ENCODE measurements around the gene SLC35G1. TPM values are rescaled to one million over a fixed set of nuclear protein-coding genes. Genes with fewer than 3 reads are reported as not detected.

Gene SLC35G1
- total RNA-seq, 1 donor from 2014 or later: 2.7 TPM

GRCh38 chr10:93875032-93875358, 18.8 kb upstream of the SLC35G1 start:
- no peak for DNase-seq (ENCODE audit: extremely low read depth, low read depth, low spot score)

GRCh38 chr10:93876381-93876780, 17.4 kb upstream of the SLC35G1 start:
- no peak for DNase-seq (ENCODE audit: extremely low read depth, low read depth, low spot score)

- DNase-seq (ENCODE audit: extremely low read depth, low read depth, low spot score): no peak
Measured at GRCh38 chr10:93879273-93879672, 14.5 kb upstream of the SLC35G1 start.

GRCh38 chr10:93894516-93895378, 969 bp downstream of the SLC35G1 start:
- DNase-seq (ENCODE audit: extremely low read depth, low read depth, low spot score): no peak

GRCh38 chr10:93897070-93897780, 3.4 kb downstream of the SLC35G1 start:
- DNase-seq (ENCODE audit: extremely low read depth, low read depth, low spot score): no peak

GRCh38 chr10:93899109-93899508, 5.3 kb downstream of the SLC35G1 start:
- no peak for DNase-seq (ENCODE audit: extremely low read depth, low read depth, low spot score)

DNA sequence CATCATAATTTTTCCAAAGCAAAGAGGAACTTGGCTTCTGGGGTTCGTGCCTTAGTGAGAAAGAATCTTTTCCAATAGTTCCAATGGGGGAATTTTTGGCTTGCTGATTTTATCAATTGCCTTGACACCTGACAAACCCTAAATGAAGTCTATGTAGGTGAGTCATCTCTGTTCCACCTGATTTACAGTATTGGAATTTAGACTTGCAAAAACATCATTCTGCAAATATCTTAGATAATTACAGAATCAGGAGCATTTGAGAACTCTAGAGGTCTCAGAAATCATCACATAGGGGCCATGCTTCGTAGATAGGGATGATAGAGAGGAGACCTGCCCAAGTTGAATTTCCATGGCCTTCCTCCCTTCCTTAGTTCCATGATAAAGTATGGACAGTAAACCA, 9.3 kb downstream of the SLC35G1 start:
- DNase-seq (ENCODE audit: extremely low read depth, low read depth, low spot score): no peak

DNA sequence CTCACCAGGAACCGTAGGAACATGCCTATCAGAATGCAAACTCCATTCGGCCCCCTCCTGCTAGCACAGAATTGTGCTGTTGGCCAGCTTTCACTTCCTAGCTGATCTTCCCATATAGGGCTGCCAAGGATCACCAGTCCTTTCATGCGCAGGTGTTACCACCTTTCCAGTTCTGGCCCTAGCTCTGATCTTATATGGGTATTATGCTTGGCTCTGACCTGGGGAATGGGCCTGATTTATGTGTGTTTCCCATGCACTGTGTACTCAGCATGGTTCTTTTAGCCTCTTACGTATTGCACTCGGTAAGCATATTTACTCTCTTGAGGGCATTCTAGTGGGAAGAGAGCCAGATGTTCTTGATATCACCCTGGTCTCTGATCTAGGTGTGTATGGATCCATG, 11.1 kb downstream of the SLC35G1 start:
- DNase-seq (ENCODE audit: extremely low read depth, low read depth, low spot score): no peak

- DNase-seq (ENCODE audit: extremely low read depth, low read depth, low spot score): no peak
Measured at GRCh38 chr10:93907059-93907458, 13.3 kb downstream of the SLC35G1 start.

DNA sequence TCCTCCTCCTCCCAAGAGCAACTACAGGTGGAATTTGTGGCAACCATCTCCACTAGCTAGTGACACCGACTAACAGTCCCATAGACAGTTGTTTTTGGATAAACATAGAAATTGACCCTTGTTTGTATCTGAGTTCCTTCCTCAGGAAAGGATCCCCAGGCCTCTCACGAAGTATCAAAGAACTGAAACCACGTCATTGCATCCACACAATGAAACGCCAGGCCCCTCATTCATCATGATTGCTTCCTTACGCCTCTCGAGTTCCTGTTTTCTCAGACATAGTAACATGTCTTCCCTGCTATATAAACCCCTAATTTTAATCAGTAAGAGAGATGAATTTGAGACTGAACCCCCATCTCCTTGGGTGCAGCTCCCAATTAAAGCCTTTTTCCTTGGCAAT, 18.1 kb downstream of the SLC35G1 start:
- DNase-seq (ENCODE audit: extremely low read depth, low read depth, low spot score): peak; percentile 22

GRCh38 chr10:93912444-93912843, 18.7 kb downstream of the SLC35G1 start:
- DNase-seq (ENCODE audit: extremely low read depth, low read depth, low spot score): no peak

- DNase-seq (ENCODE audit: extremely low read depth, low read depth, low spot score): no peak
Measured at GRCh38 chr10:93913706-93914105, 19.9 kb downstream of the SLC35G1 start.

DNA sequence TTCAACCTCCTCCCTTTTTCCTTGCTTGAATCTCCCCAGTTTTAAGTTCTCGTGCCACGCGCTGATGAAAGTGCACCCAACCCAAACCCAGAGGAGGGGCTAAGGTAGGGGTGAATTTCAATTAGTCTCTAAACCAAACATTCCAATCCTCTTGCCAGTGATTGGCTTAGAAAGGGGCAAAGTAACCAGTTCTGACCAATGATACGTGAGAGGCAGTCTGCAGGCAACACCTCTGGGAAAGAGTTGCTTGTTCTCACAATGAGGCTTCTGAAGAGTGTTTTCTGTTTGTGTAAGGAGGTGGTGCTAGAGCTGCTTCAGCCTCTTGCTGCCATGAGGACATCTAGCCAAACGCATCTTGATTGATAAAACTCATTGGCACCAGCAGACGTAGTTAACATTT, 21.8 kb downstream of the SLC35G1 start:
- DNase-seq (ENCODE audit: extremely low read depth, low read depth, low spot score): no peak

DNA sequence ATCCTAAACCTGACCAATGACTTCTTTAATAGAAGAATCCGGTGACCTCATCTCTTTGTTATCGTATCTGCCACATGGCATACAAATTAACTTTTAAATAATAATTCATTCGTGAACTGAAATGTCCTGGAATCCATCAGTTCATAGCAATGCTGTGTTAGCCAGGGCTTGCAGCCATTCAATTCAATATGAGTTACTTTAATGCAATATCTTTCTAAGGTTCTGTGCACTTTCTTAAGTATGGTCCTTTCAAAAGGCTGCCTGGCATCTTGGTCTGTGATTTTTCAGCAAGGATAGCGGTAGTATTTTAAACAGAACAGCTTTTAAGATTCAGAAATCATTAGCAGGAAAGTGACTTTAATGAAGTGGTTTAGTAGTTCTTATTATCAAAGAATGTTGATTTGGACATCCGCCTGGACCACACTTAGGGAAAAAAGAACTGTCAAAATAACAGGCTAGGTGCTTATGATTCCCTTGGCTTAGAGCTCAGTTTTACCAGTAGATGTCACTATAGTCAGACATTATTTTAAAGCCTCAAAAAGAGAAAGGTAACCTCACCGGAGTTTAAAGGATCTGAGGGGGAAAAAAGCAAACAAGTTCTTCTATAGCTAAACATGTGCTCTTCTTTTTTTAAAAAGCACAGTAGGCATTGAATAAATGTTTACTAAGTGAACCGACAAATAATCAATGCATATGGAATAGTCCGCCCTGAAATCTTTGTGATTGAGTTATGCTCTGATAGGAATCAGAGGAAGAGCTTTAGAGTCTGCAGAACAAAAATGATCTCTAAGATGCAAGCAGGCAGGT, 22.7 kb downstream of the SLC35G1 start:
- DNase-seq (ENCODE audit: extremely low read depth, low read depth, low spot score): no peak

GRCh38 chr10:93917064-93917391, 23.2 kb downstream of the SLC35G1 start:
- no peak for DNase-seq (ENCODE audit: extremely low read depth, low read depth, low spot score)

- no peak for DNase-seq (ENCODE audit: extremely low read depth, low read depth, low spot score)
Measured at GRCh38 chr10:93917821-93918220, 24.0 kb downstream of the SLC35G1 start.

DNA sequence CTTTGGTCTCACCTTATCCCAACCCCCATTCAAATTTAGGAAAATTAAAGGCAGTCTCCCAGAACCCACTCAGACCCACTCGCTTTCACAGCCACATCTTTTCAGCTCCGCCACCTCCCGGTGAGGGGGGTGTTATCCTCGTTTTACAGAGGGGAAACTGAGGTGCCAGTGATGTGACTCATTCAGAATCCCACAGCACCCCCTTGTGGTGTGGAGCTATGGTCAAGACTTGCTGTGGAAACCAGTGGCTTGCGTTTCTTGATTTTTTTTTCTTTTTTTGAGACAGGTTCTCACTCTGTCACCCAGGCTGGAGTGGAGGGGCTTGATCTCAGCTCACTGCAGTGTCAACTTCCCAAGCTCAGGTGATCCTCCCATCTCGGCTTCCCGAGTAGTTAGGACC, 27.6 kb downstream of the SLC35G1 start:
- no peak for DNase-seq (ENCODE audit: extremely low read depth, low read depth, low spot score)

GRCh38 chr10:93926613-93927012, 32.8 kb downstream of the SLC35G1 start:
- no peak for DNase-seq (ENCODE audit: extremely low read depth, low read depth, low spot score)

DNA sequence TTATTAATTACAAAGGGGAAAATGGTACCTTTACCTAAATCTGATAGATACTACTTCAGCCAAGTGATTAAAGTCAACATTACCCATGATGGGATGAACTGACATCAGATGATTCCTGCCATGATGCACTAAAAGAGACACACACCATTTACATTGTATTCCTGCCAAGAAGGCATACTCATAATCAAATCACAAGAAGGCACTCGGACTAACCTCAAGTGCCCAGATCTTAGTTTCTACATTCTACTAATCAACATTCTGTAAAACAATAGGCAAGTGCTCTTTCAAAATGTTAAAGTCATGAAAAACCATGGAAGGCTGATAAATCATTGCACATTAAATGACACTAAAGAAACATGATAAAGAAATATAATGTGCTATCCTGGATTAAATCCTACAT, 44.4 kb downstream of the SLC35G1 start:
- no peak for DNase-seq (ENCODE audit: extremely low read depth, low read depth, low spot score)

DNA sequence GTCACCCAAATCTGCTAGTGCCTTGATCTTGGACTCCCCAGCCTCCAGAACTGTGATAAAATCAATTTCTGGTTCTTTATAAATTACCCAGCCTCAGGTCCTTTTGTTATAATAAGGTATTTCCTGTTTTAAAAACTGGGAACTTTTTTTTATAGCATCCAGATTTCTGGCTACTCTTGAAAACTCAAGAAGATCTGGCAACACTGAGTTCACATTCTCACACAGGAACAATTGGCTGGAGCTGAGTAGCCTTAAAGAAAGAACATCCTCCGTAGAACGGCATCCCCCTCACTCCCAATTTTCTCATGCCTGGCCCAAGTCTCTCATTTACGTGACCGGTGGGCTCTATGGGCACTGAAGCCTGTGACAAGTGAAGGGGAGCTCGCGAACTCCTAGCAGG, 47.1 kb downstream of the SLC35G1 start:
- DNase-seq (ENCODE audit: extremely low read depth, low read depth, low spot score): no peak

- DNase-seq (ENCODE audit: extremely low read depth, low read depth, low spot score): no peak
Measured at GRCh38 chr10:93941606-93942005, 47.8 kb downstream of the SLC35G1 start.

- DNase-seq (ENCODE audit: extremely low read depth, low read depth, low spot score): no peak
Measured at GRCh38 chr10:93945819-93946218, 52.0 kb downstream of the SLC35G1 start.
